ENCODE data around the gene WIF1. TPM values are rescaled to one million over a fixed set of nuclear protein-coding genes. Genes with fewer than 3 reads are reported as not detected.

The WIF1 gene
- total RNA-seq, 1 experiment from 2014 or later, result 1.8 TPM

GRCh38 chr12:65162609-65163008, 41.5 kb upstream of the WIF1 start:
- CTCF ChIA-PET, result no interaction called here
- DNase-seq (ENCODE audit: low spot score) (no peak), ATAC-seq (no peak)
- H3K4me3 Mint-ChIP-seq, result no peak overlapping the region
- peaks cover 27% of the 10 kb centered on the region for H3K27me3 Mint-ChIP-seq (ENCODE audit: low read depth)
- H3K27ac Mint-ChIP-seq, result no peak overlapping the region
- POLR2A ChIA-PET, result no interaction called here
- TF ChIP-seq USF2 (CRISPR knock-in tag; IDR thresholded peaks at IDR 0.05) (no peak), ZNF219 (CRISPR knock-in tag; IDR thresholded peaks at IDR 0.05; ENCODE audit: borderline replicate concordance) (no peak)
- TF ChIP-seq, protein P1, sequence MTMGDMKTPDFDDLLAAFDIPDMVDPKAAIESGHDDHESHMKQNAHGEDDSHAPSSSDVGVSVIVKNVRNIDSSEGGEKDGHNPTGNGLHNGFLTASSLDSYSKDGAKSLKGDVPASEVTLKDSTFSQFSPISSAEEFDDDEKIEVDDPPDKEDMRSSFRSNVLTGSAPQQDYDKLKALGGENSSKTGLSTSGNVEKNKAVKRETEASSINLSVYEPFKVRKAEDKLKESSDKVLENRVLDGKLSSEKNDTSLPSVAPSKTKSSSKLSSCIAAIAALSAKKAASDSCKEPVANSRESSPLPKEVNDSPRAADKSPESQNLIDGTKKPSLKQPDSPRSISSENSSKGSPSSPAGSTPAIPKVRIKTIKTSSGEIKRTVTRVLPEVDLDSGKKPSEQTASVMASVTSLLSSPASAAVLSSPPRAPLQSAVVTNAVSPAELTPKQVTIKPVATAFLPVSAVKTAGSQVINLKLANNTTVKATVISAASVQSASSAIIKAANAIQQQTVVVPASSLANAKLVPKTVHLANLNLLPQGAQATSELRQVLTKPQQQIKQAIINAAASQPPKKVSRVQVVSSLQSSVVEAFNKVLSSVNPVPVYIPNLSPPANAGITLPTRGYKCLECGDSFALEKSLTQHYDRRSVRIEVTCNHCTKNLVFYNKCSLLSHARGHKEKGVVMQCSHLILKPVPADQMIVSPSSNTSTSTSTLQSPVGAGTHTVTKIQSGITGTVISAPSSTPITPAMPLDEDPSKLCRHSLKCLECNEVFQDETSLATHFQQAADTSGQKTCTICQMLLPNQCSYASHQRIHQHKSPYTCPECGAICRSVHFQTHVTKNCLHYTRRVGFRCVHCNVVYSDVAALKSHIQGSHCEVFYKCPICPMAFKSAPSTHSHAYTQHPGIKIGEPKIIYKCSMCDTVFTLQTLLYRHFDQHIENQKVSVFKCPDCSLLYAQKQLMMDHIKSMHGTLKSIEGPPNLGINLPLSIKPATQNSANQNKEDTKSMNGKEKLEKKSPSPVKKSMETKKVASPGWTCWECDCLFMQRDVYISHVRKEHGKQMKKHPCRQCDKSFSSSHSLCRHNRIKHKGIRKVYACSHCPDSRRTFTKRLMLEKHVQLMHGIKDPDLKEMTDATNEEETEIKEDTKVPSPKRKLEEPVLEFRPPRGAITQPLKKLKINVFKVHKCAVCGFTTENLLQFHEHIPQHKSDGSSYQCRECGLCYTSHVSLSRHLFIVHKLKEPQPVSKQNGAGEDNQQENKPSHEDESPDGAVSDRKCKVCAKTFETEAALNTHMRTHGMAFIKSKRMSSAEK (CRISPR knock-in tag; IDR thresholded peaks at IDR 0.05; ENCODE audit: borderline replicate concordance), result no peak
- no peaks in the 10 kb centered on the region for H3K9me3 Mint-ChIP-seq
- no peaks in the 10 kb centered on the region for H3K4me1 Mint-ChIP-seq
- no peaks in the 10 kb centered on the region for H3K36me3 Mint-ChIP-seq

- no peak for TF ChIP-seq HMGA2 (CRISPR knock-in tag; IDR thresholded peaks at IDR 0.05)
- TF ChIP-seq RELA (CRISPR knock-in tag; IDR thresholded peaks at IDR 0.05; ENCODE audit: borderline replicate concordance), result no peak
- TF ChIP-seq CREB1 (CRISPR knock-in tag; IDR thresholded peaks at IDR 0.05), result no peak
- no peak for TF ChIP-seq NFATC4 (CRISPR knock-in tag; IDR thresholded peaks at IDR 0.05)
- no peak for TF ChIP-seq TCF7 (CRISPR knock-in tag; IDR thresholded peaks at IDR 0.05; ENCODE audit: low read depth)
- TF ChIP-seq, protein P2, sequence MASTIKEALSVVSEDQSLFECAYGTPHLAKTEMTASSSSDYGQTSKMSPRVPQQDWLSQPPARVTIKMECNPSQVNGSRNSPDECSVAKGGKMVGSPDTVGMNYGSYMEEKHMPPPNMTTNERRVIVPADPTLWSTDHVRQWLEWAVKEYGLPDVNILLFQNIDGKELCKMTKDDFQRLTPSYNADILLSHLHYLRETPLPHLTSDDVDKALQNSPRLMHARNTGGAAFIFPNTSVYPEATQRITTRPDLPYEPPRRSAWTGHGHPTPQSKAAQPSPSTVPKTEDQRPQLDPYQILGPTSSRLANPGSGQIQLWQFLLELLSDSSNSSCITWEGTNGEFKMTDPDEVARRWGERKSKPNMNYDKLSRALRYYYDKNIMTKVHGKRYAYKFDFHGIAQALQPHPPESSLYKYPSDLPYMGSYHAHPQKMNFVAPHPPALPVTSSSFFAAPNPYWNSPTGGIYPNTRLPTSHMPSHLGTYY (CRISPR knock-in tag; IDR thresholded peaks at IDR 0.05), result no peak
- TF ChIP-seq USF1 (CRISPR knock-in tag; IDR thresholded peaks at IDR 0.05), result no peak
- no peak for TF ChIP-seq MAX (CRISPR knock-in tag; IDR thresholded peaks at IDR 0.05)
- TF ChIP-seq NR3C1 (CRISPR knock-in tag; conservative IDR thresholded peaks at IDR 0.05; ENCODE audit: low read depth), result no peak
- TF ChIP-seq USF2 (CRISPR knock-in tag; IDR thresholded peaks at IDR 0.05), result no peak
- TF ChIP-seq, protein P3, sequence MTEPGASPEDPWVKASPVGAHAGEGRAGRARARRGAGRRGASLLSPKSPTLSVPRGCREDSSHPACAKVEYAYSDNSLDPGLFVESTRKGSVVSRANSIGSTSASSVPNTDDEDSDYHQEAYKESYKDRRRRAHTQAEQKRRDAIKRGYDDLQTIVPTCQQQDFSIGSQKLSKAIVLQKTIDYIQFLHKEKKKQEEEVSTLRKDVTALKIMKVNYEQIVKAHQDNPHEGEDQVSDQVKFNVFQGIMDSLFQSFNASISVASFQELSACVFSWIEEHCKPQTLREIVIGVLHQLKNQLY (CRISPR knock-in tag; IDR thresholded peaks at IDR 0.05), result no peak
- TF ChIP-seq CDX4 (CRISPR knock-in tag; IDR thresholded peaks at IDR 0.05; ENCODE audit: borderline replicate concordance), result no peak
- Mint-ChIP-seq H3K4me3 (no peak overlapping the region), H3K9me3 (no peaks in the 10 kb centered on the region), H3K27ac (no peak overlapping the region), H3K27me3 (ENCODE audit: low read depth) (peaks cover 33% of the 10 kb centered on the region), H3K4me1 (peaks cover 13% of the 10 kb centered on the region), H3K36me3 (no peaks in the 10 kb centered on the region)
- DNase-seq (ENCODE audit: low spot score), result no peak
- ChIA-PET POLR2A (no interaction called here), CTCF (interaction anchor here (1.4 to 1.6 kb wide), 2 partner anchors 355 to 361 kb away, joined by 3 read pairs; no protein-coding TSS in a partner anchor)
- ATAC-seq, result no peak
Measured at GRCh38 chr12:65157091-65157490, 36.0 kb upstream of the WIF1 start.

Measured in WTC11 (cell line).